IPS-20b (cell line): ENCODE data around the gene FAM43A.

Source experiments
- H3K27ac ChIP-seq: one replicate; pipeline ENCODE4 v1.5.1; 2013; ENCODE audit warnings: low read length
- H3K27me3 ChIP-seq: 2 replicates; pipeline ENCODE4 v1.6.1; 2013; ENCODE audit warnings: mild to moderate bottlenecking, low read length, inconsistent platforms; ENCODE audit not compliant: insufficient read depth
- H3K36me3 ChIP-seq: 2 replicates; pipeline ENCODE4 v1.6.1; 2013; ENCODE audit warnings: low read depth, mild to moderate bottlenecking, inconsistent platforms, low read length, moderate library complexity; ENCODE audit not compliant: insufficient read depth
- H3K4me1 ChIP-seq: 2 replicates; pipeline ENCODE4 v1.6.1; 2013; ENCODE audit warnings: mild to moderate bottlenecking, control low read depth, inconsistent platforms, low read length, moderate library complexity; ENCODE audit not compliant: insufficient read depth
- H3K4me3 ChIP-seq: 2 replicates; pipeline ENCODE4 v1.5.1; 2013; ENCODE audit warnings: mild to moderate bottlenecking, low read length, inconsistent platforms
- H3K9ac ChIP-seq: 2 replicates; pipeline ENCODE4 v1.6.1; 2013; ENCODE audit warnings: low read depth, mild to moderate bottlenecking, inconsistent platforms, low read length, moderate library complexity
- H3K9me3 ChIP-seq: 2 replicates; pipeline ENCODE4 v1.6.1; 2013; ENCODE audit warnings: mild to moderate bottlenecking, low read depth, low read length, inconsistent platforms; ENCODE audit not compliant: insufficient read depth

FAM43A gene

GRCh38 chr3:194659778-194660177, 25.9 kb upstream of the FAM43A start:
- H3K9ac ChIP-seq, result no peak overlapping the region
- H3K27ac ChIP-seq, result no peak overlapping the region
- H3K4me3 ChIP-seq, result no peak overlapping the region
- H3K27me3 ChIP-seq, result no peaks in the 10 kb centered on the region
- peaks cover 76% of the 10 kb centered on the region for H3K36me3 ChIP-seq
- H3K4me1 ChIP-seq, result no peaks in the 10 kb centered on the region
- no peaks in the 10 kb centered on the region for H3K9me3 ChIP-seq

GRCh38 chr3:194661374-194661773, 24.3 kb upstream of the FAM43A start:
- Histone ChIP-seq H3K4me1 (no peaks in the 10 kb centered on the region), H3K9ac (no peak overlapping the region), H3K27ac (no peak overlapping the region), H3K9me3 (no peaks in the 10 kb centered on the region), H3K4me3 (no peak overlapping the region), H3K27me3 (no peaks in the 10 kb centered on the region), H3K36me3 (peaks cover 85% of the 10 kb centered on the region)

- H3K9ac ChIP-seq, result no peak overlapping the region
- H3K27me3 ChIP-seq, result no peaks in the 10 kb centered on the region
- no peaks in the 10 kb centered on the region for H3K4me1 ChIP-seq
- peaks cover 90% of the 10 kb centered on the region for H3K36me3 ChIP-seq
- no peaks in the 10 kb centered on the region for H3K9me3 ChIP-seq
- H3K4me3 ChIP-seq, result no peak overlapping the region
- no peak overlapping the region for H3K27ac ChIP-seq
Observed at GRCh38 chr3:194661946-194662345, 23.7 kb upstream of the FAM43A start.

GRCh38 chr3:194664857-194665256, 20.8 kb upstream of the FAM43A start:
- Histone ChIP-seq H3K9ac (no peak overlapping the region), H3K4me1 (no peaks in the 10 kb centered on the region), H3K4me3 (no peak overlapping the region), H3K27ac (no peak overlapping the region), H3K9me3 (no peaks in the 10 kb centered on the region), H3K36me3 (peaks cover 81% of the 10 kb centered on the region), H3K27me3 (no peaks in the 10 kb centered on the region)

- Histone ChIP-seq H3K27ac (no peak overlapping the region), H3K36me3 (peaks cover 60% of the 10 kb centered on the region), H3K27me3 (no peaks in the 10 kb centered on the region), H3K9ac (no peak overlapping the region), H3K9me3 (no peaks in the 10 kb centered on the region), H3K4me1 (peaks cover 5% of the 10 kb centered on the region; the same call in 1 of the 2 replicates), H3K4me3 (no peak overlapping the region)
Observed at GRCh38 chr3:194667363-194667762, 18.3 kb upstream of the FAM43A start.

GRCh38 chr3:194671511-194671899, 14.2 kb upstream of the FAM43A start:
- H3K27ac ChIP-seq, result peak overlapping the region; percentile 89
- H3K27me3 ChIP-seq, result peaks cover 21% of the 10 kb centered on the region

GRCh38 chr3:194671900-194672808, 13.5 kb upstream of the FAM43A start, which contains the start of gene LSG1:
Gene LSG1 (minus strand): TSS chr3:194672191. CDS start chr3:194672162, 29 bp downstream.
- peaks cover 23% of the 10 kb centered on the region for H3K36me3 ChIP-seq
- H3K9me3 ChIP-seq, result no peaks in the 10 kb centered on the region
- peak within 1 kb of the TSS; percentile 88 for H3K4me3 ChIP-seq
- H3K4me1 ChIP-seq, result peaks cover 5% of the 10 kb centered on the region; the same call in 1 of the 2 replicates
- peak within 1 kb of the TSS; percentile 89 for H3K27ac ChIP-seq
- H3K27me3 ChIP-seq, result peaks cover 25% of the 10 kb centered on the region
- peak within 1 kb of the TSS; percentile 99 for H3K9ac ChIP-seq

More at GRCh38 chr3:194671511-194671899, 14.2 kb upstream of the FAM43A start:
- peak overlapping the region; percentile 99 for H3K9ac ChIP-seq
- H3K4me1 ChIP-seq, result peaks cover 5% of the 10 kb centered on the region; the same call in 1 of the 2 replicates
- H3K4me3 ChIP-seq, result peak overlapping the region; percentile 88
- H3K36me3 ChIP-seq, result peaks cover 27% of the 10 kb centered on the region
- no peaks in the 10 kb centered on the region for H3K9me3 ChIP-seq

- Histone ChIP-seq H3K36me3 (peaks cover 22% of the 10 kb centered on the region), H3K4me1 (peaks cover 5% of the 10 kb centered on the region; the same call in 1 of the 2 replicates), H3K27me3 (peaks cover 32% of the 10 kb centered on the region), H3K27ac (no peak overlapping the region), H3K4me3 (peak overlapping the region; percentile 88), H3K9ac (peak overlapping the region; percentile 99; the same call in 1 of the 2 replicates), H3K9me3 (no peaks in the 10 kb centered on the region)
Observed at GRCh38 chr3:194672876-194673275, 12.8 kb upstream of the FAM43A start.

GRCh38 chr3:194673761-194674160, 11.9 kb upstream of the FAM43A start:
- H3K9ac ChIP-seq, result no peak overlapping the region
- H3K27me3 ChIP-seq, result peaks cover 32% of the 10 kb centered on the region
- H3K4me1 ChIP-seq, result peaks cover 5% of the 10 kb centered on the region; the same call in 1 of the 2 replicates
- H3K36me3 ChIP-seq, result peaks cover 14% of the 10 kb centered on the region
- no peak overlapping the region for H3K4me3 ChIP-seq
- no peaks in the 10 kb centered on the region for H3K9me3 ChIP-seq
- no peak overlapping the region for H3K27ac ChIP-seq

- no peak overlapping the region for H3K4me3 ChIP-seq
- H3K9ac ChIP-seq, result no peak overlapping the region
- H3K9me3 ChIP-seq, result no peaks in the 10 kb centered on the region
- no peak overlapping the region for H3K27ac ChIP-seq
- peaks cover 5% of the 10 kb centered on the region; the same call in 1 of the 2 replicates for H3K4me1 ChIP-seq
- peaks cover 32% of the 10 kb centered on the region for H3K27me3 ChIP-seq
- no peaks in the 10 kb centered on the region; the same call in 1 of the 2 replicates for H3K36me3 ChIP-seq
Observed at GRCh38 chr3:194675081-194675640, 10.5 kb upstream of the FAM43A start.

- Histone ChIP-seq H3K9me3 (no peaks in the 10 kb centered on the region), H3K27me3 (peaks cover 32% of the 10 kb centered on the region), H3K4me1 (peaks cover 5% of the 10 kb centered on the region; the same call in 1 of the 2 replicates), H3K27ac (no peak overlapping the region), H3K9ac (no peak overlapping the region), H3K36me3 (no peaks in the 10 kb centered on the region), H3K4me3 (no peak overlapping the region)
Observed at GRCh38 chr3:194675680-194676079, 10.0 kb upstream of the FAM43A start.
